K562 (cell line): Measurements from ENCODE around the gene PUS7. TPM values are rescaled to one million over a fixed set of nuclear protein-coding genes. Genes with fewer than 3 reads are reported as not detected.

Experiments
- ARID3A ChIP-seq: IDR thresholded peaks from 2 replicates; pipeline ENCODE4 v1.6.1; 2012; ENCODE audit warnings: low read depth, low read length, improper control_type of control experiment, borderline replicate concordance
- CREB5 ChIP-seq: fragments of 250-450 bp; sonication (Bioruptor Pico); IDR thresholded peaks from 2 replicates; pipeline ENCODE4 v1.5.0; 2020; ENCODE audit warnings: mild to moderate bottlenecking
- FOSL1 ChIP-seq: fragments of 200-800 bp; sonication (Bioruptor generic); conservative IDR thresholded peaks from 2 replicates; pipeline ENCODE4 v1.6.1; 2016; ENCODE audit warnings: missing genetic modification characterization, missing compliant biosample characterization
- POLR3A ChIP-seq: IDR thresholded peaks from 2 replicates; pipeline ENCODE4 v1.6.1; 2011; ENCODE audit warnings: borderline replicate concordance, mild to moderate bottlenecking, moderate library complexity; ENCODE audit not compliant: insufficient read length, insufficient read depth; ENCODE audit errors: extremely low read depth
- PRDM10 ChIP-seq: fragments of 450-650 bp; IDR thresholded peaks from 2 replicates; pipeline ENCODE4 v1.6.1; 2018; ENCODE audit not compliant: partially characterized antibody
- RNF219 ChIP-seq: fragments of 250-450 bp; sonication (Bioruptor Pico); IDR thresholded peaks from 2 replicates; pipeline ENCODE4 v1.5.0; 2022; ENCODE audit warnings: mild to moderate bottlenecking
- TAF1 ChIP-seq: IDR thresholded peaks from 2 replicates; pipeline ENCODE4 v1.6.1; 2011; ENCODE audit warnings: mild to moderate bottlenecking, low read length, moderate library complexity; ENCODE audit not compliant: insufficient read depth, control insufficient read depth, severe bottlenecking; ENCODE audit errors: extremely low read depth
- ZC3H8 ChIP-seq: fragments of 450-650 bp; IDR thresholded peaks from 2 replicates; pipeline ENCODE4 v1.6.1; 2017
- polyA plus RNA-seq, 8 experiments: library from polyadenylated mRNA; depleted of rRNA in 4 of 8; stranded (reverse) in 5 of 8; unstranded in 3 of 8; fragments of >200 nt; fragmentation: Nextera tagmentation in 2 of 8; fragmentation: Illumina TruSeq in 1 of 8; extraction: Ambion mirVana in 2 of 8; extraction: Trizol in 1 of 8; gene quantifications; 2 replicates each; pipeline versions ENCODE4 v1.2.1 to v1.2.3, GENCODE V29; 2011 to 2014; ENCODE audit warnings: inconsistent platforms in 1 of 8, missing spikeins in 1 of 8
- total RNA-seq, 7 experiments: library from RNA; depleted of rRNA in 6 of 7; stranded (reverse); fragments of >200 nt in 6 of 7; fragmentation: Illumina TruSeq in 2 of 7; extraction: Trizol in 2 of 7; gene quantifications; 2 replicates each; pipeline versions ENCODE4 v1.2.1 to v1.2.3, GENCODE V29; 2011 to 2021; ENCODE audit warnings: low replicate concordance in 1 of 7

PUS7 gene
- total and polyA plus RNA-seq, 9 of the 15 experiments (the other 6 are each of a cell fraction or from before 2014, with no cell fraction given) = 15.1 to 95.6 (median 63.2) TPM

GRCh38 chr7:105454921-105455320 lies 67.2 kb downstream of the PUS7 start (continued):
- TF ChIP-seq PRDM10 (no peak), FOSL1 (tag) (no peak), ARID3A (no peak), RNF219 (CRISPR knock-in tag) (no peak), POLR3A (no peak), TAF1 (no peak), ZC3H8 (no peak), CREB5 (CRISPR knock-in tag) (no peak)
- TF ChIP-seq, all 486 proteins: peak for 0
